Progenitor cell of endocrine pancreas (in vitro differentiated cells): ENCODE measurements around the gene RNF11. TPM values are rescaled to one million over a fixed set of nuclear protein-coding genes. Genes with fewer than 3 reads are reported as not detected.
"Not testable (repeated sequence)": the region's sequence is repeated elsewhere in the genome, so short reads cannot be mapped to it uniquely, and the experiment has no call there.

Experiments
- DNase-seq: peaks from one replicate; pipeline ENCODE4 v3.0.0; 2021; ENCODE audit warnings: low spot score; ENCODE audit not compliant: unreplicated experiment
- H3K27ac Mint-ChIP-seq: 2 replicates; pipeline ENCODE4 v1.8.0; 2021; ENCODE audit warnings: mild to moderate bottlenecking, moderate library complexity, mixed read lengths
- H3K27me3 Mint-ChIP-seq: 2 replicates; pipeline ENCODE4 v1.8.0; 2021; ENCODE audit warnings: mixed read lengths
- H3K36me3 Mint-ChIP-seq: 2 replicates; pipeline ENCODE4 v1.8.0; 2022; ENCODE audit warnings: mixed read lengths; ENCODE audit not compliant: insufficient read depth
- H3K4me1 Mint-ChIP-seq: 2 replicates; pipeline ENCODE4 v1.8.0; 2021; ENCODE audit warnings: low read depth, mixed read lengths
- H3K4me3 Mint-ChIP-seq: 2 replicates; pipeline ENCODE4 v1.8.0; 2021; ENCODE audit warnings: low read depth, mild to moderate bottlenecking, moderate library complexity, mixed read lengths
- H3K9me3 Mint-ChIP-seq: 2 replicates; pipeline ENCODE4 v1.8.0; 2021; ENCODE audit warnings: low read depth, mixed read lengths
- CTCF ChIP-seq: fragments of 200-600 bp; sonication (generic); IDR thresholded peaks from one replicate; pipeline ENCODE4 v1.5.0; 2021; ENCODE audit warnings: antibody characterized with exemption, mild to moderate bottlenecking; ENCODE audit not compliant: unreplicated experiment
- total RNA-seq: library from RNA; stranded (reverse); gene quantifications from 2 replicates; pipeline ENCODE4 v1.2.1, GENCODE V29; 2021

The RNF11 gene
- total RNA-seq, 1 donor from 2014 or later, result 67.5 TPM

GRCh38 chr1:51219022-51219421 is 17.1 kb upstream of the RNF11 start:
- DNase-seq, result no peak
- no peak for TF ChIP-seq CTCF
- H3K27me3 Mint-ChIP-seq, result no peaks in the 10 kb centered on the region
- H3K36me3 Mint-ChIP-seq, result no peaks in the 10 kb centered on the region
- no peak overlapping the region for H3K27ac Mint-ChIP-seq
- H3K9me3 Mint-ChIP-seq, result no peaks in the 10 kb centered on the region
- no peaks in the 10 kb centered on the region for H3K4me1 Mint-ChIP-seq
- no peak overlapping the region for H3K4me3 Mint-ChIP-seq

- H3K4me1 Mint-ChIP-seq, H3K9me3 Mint-ChIP-seq, H3K27ac Mint-ChIP-seq, H3K36me3 Mint-ChIP-seq, DNase-seq, H3K4me3 Mint-ChIP-seq, H3K27me3 Mint-ChIP-seq: not testable (repeated sequence)
Observed at GRCh38 chr1:51221529-51221928, 14.5 kb upstream of the RNF11 start.

- H3K36me3 Mint-ChIP-seq, result no peaks in the 10 kb centered on the region
- no peak for DNase-seq
- no peaks in the 10 kb centered on the region for H3K4me1 Mint-ChIP-seq
- H3K4me3 Mint-ChIP-seq, result no peak overlapping the region
- H3K27ac Mint-ChIP-seq, result no peak overlapping the region
- no peaks in the 10 kb centered on the region for H3K9me3 Mint-ChIP-seq
- no peak for TF ChIP-seq CTCF
- peaks cover 3% of the 10 kb centered on the region for H3K27me3 Mint-ChIP-seq
Observed at GRCh38 chr1:51222136-51222787, 13.8 kb upstream of the RNF11 start.

- H3K9me3 Mint-ChIP-seq, result no peaks in the 10 kb centered on the region
- H3K27ac Mint-ChIP-seq, result peak overlapping the region; percentile 41
- H3K4me3 Mint-ChIP-seq, result no peak overlapping the region
- DNase-seq, result no peak
- H3K27me3 Mint-ChIP-seq, result peaks cover 3% of the 10 kb centered on the region
- H3K36me3 Mint-ChIP-seq, result no peaks in the 10 kb centered on the region
- no peaks in the 10 kb centered on the region for H3K4me1 Mint-ChIP-seq
- TF ChIP-seq CTCF, result no peak
Observed at GRCh38 chr1:51222809-51223208, 13.3 kb upstream of the RNF11 start.

- no peak for TF ChIP-seq CTCF
- H3K27me3 Mint-ChIP-seq, result peaks cover 3% of the 10 kb centered on the region
- H3K36me3 Mint-ChIP-seq, result no peaks in the 10 kb centered on the region
- H3K4me3 Mint-ChIP-seq, result no peak overlapping the region
- no peaks in the 10 kb centered on the region for H3K4me1 Mint-ChIP-seq
- no peaks in the 10 kb centered on the region for H3K9me3 Mint-ChIP-seq
- no peak overlapping the region for H3K27ac Mint-ChIP-seq
- DNase-seq, result no peak
Observed at GRCh38 chr1:51224255-51224654, 11.8 kb upstream of the RNF11 start.

GRCh38 chr1:51227231-51227960 is 8.7 kb upstream of the RNF11 start:
- not testable (repeated sequence) for H3K4me3 Mint-ChIP-seq, H3K27ac Mint-ChIP-seq, H3K27me3 Mint-ChIP-seq, H3K36me3 Mint-ChIP-seq, H3K4me1 Mint-ChIP-seq, DNase-seq, H3K9me3 Mint-ChIP-seq

- H3K27ac Mint-ChIP-seq, H3K36me3 Mint-ChIP-seq, DNase-seq, H3K27me3 Mint-ChIP-seq, H3K4me3 Mint-ChIP-seq, H3K9me3 Mint-ChIP-seq, H3K4me1 Mint-ChIP-seq: not testable (repeated sequence)
Observed at GRCh38 chr1:51228471-51228870, 7.6 kb upstream of the RNF11 start.
